Lower leg skin (tissue), 3 donors: Measurements from ENCODE around the gene BBLN.

Source experiments
- POLR2A ChIP-seq, 2 donors: fragments of 450-650 bp; IDR thresholded peaks; one replicate each; pipeline ENCODE4 v1.6.1; 2016 to 2017; ENCODE audit warnings: antibody characterized with exemption in 2 of 2, mild to moderate bottlenecking in 1 of 2, moderate library complexity in 1 of 2
- TF ChIP-seq, protein P1 (sequence below), 3 donors: fragments of 450-650 bp; IDR thresholded peaks; one replicate each; pipeline ENCODE4 v1.5.1; 2016; ENCODE audit warnings: antibody characterized with exemption in 3 of 3, mild to moderate bottlenecking in 3 of 3, moderate library complexity in 2 of 3

GRCh38 chr9:128203707-128204551 lies 43.9 kb downstream of the BBLN start:
- TF ChIP-seq, protein P1, sequence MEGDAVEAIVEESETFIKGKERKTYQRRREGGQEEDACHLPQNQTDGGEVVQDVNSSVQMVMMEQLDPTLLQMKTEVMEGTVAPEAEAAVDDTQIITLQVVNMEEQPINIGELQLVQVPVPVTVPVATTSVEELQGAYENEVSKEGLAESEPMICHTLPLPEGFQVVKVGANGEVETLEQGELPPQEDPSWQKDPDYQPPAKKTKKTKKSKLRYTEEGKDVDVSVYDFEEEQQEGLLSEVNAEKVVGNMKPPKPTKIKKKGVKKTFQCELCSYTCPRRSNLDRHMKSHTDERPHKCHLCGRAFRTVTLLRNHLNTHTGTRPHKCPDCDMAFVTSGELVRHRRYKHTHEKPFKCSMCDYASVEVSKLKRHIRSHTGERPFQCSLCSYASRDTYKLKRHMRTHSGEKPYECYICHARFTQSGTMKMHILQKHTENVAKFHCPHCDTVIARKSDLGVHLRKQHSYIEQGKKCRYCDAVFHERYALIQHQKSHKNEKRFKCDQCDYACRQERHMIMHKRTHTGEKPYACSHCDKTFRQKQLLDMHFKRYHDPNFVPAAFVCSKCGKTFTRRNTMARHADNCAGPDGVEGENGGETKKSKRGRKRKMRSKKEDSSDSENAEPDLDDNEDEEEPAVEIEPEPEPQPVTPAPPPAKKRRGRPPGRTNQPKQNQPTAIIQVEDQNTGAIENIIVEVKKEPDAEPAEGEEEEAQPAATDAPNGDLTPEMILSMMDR (IDR thresholded peaks at IDR 0.05) = no peak
- TF ChIP-seq POLR2A (IDR thresholded peaks at IDR 0.05) = no peak
